ENCODE results near the gene SV2C. TPM values are rescaled to one million over a fixed set of nuclear protein-coding genes. Genes with fewer than 3 reads are reported as not detected.
A peak's percentile ranks its signal among the peaks of the same experiment; 100 is the strongest.
"Not testable (repeated sequence)": the region's sequence is repeated elsewhere in the genome, so short reads cannot be mapped to it uniquely, and the experiment has no call there.

The SV2C gene
- total RNA-seq, 1 donor from 2014 or later = not detected

DNA sequence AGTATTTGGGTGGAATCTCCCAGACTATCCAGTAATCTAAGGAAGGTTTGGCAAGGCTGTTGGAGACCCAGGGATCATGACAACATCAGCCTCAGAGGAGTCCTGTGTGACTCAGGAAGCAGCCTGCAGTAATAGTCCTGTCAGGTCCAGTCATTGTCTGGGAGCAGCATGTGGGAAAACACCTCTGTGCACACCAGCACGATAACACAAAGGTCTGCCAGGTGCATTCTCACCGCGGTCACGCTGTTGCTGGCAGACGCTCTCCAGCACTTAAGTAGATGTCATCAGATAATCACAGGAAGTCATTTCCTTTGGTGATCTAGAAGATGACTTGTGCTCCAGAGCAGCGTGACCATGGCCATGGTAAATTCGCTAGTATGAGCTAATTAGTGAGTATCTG, 220.7 kb downstream of the SV2C start:
- peak; percentile 40 for DNase-seq (ENCODE audit: low read depth)
- TF ChIP-seq, protein P1, sequence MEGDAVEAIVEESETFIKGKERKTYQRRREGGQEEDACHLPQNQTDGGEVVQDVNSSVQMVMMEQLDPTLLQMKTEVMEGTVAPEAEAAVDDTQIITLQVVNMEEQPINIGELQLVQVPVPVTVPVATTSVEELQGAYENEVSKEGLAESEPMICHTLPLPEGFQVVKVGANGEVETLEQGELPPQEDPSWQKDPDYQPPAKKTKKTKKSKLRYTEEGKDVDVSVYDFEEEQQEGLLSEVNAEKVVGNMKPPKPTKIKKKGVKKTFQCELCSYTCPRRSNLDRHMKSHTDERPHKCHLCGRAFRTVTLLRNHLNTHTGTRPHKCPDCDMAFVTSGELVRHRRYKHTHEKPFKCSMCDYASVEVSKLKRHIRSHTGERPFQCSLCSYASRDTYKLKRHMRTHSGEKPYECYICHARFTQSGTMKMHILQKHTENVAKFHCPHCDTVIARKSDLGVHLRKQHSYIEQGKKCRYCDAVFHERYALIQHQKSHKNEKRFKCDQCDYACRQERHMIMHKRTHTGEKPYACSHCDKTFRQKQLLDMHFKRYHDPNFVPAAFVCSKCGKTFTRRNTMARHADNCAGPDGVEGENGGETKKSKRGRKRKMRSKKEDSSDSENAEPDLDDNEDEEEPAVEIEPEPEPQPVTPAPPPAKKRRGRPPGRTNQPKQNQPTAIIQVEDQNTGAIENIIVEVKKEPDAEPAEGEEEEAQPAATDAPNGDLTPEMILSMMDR (conservative IDR thresholded peaks at IDR 0.05; ENCODE audit: low read depth, low read length) = no peak
- H3K4me3 ChIP-seq (ENCODE audit: low read depth, low read length) = no peak overlapping the region

GRCh38 chr5:76305269-76305668, 222.1 kb downstream of the SV2C start:
- TF ChIP-seq, protein P1 (conservative IDR thresholded peaks at IDR 0.05; ENCODE audit: low read depth, low read length) = no peak
- no peak for DNase-seq (ENCODE audit: low read depth)
- H3K4me3 ChIP-seq (ENCODE audit: low read depth, low read length) = no peak overlapping the region

DNA sequence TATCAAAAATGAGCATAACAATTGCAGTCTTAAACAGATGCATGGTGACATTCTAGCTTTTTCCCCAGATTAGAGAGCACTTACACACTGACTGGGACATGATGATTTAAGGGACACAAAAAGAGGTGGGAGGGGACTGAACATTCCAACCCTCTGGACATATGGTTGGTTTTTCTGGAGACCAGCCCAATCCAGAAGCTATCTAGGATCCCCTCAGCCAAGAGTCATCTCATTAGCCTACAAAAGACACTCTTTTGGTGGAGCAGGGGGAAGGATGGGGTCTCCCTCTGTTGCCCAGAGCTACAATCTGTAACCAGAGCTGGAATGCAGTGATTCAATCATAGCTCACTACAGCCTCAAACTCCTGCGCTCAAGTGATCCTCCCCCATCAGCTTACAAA, 222.6 kb downstream of the SV2C start:
- no peak for DNase-seq (ENCODE audit: low read depth)
- H3K4me3 ChIP-seq (ENCODE audit: low read depth, low read length) = no peak overlapping the region
- TF ChIP-seq, protein P1 (conservative IDR thresholded peaks at IDR 0.05; ENCODE audit: low read depth, low read length) = no peak

DNA sequence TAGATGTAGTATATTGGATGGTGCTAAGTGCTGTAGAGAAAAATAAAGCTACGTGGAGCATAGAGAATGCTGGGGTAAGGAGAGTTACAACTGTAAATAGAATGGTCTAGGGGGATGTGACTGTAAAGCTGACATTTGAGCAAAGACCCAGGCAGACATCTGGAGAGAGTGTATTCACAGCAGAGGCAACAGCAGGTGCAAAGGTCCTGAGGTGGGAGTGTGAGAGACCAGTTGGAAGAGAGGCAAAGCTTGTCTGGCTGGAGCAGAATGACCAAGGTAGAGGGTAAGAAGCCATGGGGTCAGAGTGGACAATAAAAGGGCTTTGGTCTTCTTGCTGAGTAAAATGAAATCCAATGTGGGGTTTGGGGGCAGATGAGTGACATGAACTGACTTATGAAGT, 227.0 kb downstream of the SV2C start:
- DNase-seq (ENCODE audit: low read depth) = no peak
- H3K4me3 ChIP-seq (ENCODE audit: low read depth, low read length) = no peak overlapping the region
- TF ChIP-seq, protein P1 (conservative IDR thresholded peaks at IDR 0.05; ENCODE audit: low read depth, low read length) = no peak

DNA sequence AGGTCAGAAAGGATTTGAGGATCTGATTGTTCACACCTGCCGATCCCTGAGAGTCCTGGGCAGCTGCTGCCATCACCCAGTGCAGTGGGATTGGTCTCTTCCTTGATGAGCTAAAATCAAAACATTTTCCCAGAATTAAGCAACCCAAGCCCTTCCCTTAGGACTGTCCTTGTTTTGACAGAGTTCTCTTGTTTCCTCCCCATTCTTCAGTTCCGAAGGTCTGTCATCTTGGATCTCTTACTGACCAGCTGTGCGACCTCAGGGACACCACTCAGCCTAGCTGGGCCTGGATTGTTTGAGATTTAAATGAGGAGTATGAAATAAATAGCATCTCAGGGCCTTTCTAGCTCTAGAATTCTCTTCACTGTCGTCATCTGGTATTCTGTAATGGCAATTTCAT, 229.6 kb downstream of the SV2C start:
- H3K4me3 ChIP-seq (ENCODE audit: low read depth, low read length) = no peak overlapping the region
- TF ChIP-seq, protein P1 (conservative IDR thresholded peaks at IDR 0.05; ENCODE audit: low read depth, low read length) = no peak
- DNase-seq (ENCODE audit: low read depth) = no peak

DNA sequence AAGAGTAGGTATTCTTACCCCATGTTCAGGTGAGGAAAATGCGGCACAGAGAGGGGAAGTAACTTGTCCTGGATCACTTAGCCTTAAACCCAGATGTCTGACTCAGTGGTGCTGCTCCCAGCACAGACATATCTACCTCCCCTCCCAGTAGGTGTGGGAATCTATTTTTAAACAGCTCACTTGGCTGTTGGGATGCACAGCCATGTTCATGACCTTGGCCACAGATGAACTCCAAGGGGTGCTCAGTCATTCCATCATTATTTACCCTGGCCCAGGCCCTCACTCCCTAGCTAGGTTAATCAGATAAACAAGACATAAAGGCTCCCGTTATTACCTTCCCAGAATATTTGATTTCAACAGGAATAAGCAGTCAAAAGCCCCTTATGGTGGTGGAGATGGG, 231.5 kb downstream of the SV2C start:
- no peak for DNase-seq (ENCODE audit: low read depth)
- TF ChIP-seq, protein P1 (conservative IDR thresholded peaks at IDR 0.05; ENCODE audit: low read depth, low read length) = no peak
- no peak overlapping the region for H3K4me3 ChIP-seq (ENCODE audit: low read depth, low read length)

GRCh38 chr5:76319673-76320072, 236.5 kb downstream of the SV2C start:
- no peak for DNase-seq (ENCODE audit: low read depth)
- H3K4me3 ChIP-seq (ENCODE audit: low read depth, low read length) = no peak overlapping the region
- TF ChIP-seq, protein P1 (conservative IDR thresholded peaks at IDR 0.05; ENCODE audit: low read depth, low read length) = no peak

- not testable (repeated sequence) for H3K4me3 ChIP-seq (ENCODE audit: low read depth, low read length); DNase-seq (ENCODE audit: low read depth)
Observed at GRCh38 chr5:76323494-76323893, 240.3 kb downstream of the SV2C start.
